ENCODE measurements around the gene ITGB2.

ITGB2 gene

GRCh38 chr21:44951186-44951915 lies 30.7 kb upstream of the ITGB2 start:
- H3K27ac Mint-ChIP-seq (ENCODE audit: low read depth) = no peak overlapping the region
- peaks cover 8% of the 10 kb centered on the region for H3K36me3 Mint-ChIP-seq (ENCODE audit: insufficient read depth)
- peaks cover 19% of the 10 kb centered on the region for H3K4me1 Mint-ChIP-seq
- no peaks in the 10 kb centered on the region for H3K27me3 Mint-ChIP-seq
- DNase-seq (ENCODE audit: low spot score in 2 of 2) (no peak), ATAC-seq (replicated peaks; ENCODE audit: extremely low read depth, poor library complexity, severe bottlenecking) (no peak)
- H3K9me3 Mint-ChIP-seq = no peaks in the 10 kb centered on the region
- H3K4me3 Mint-ChIP-seq = no peak overlapping the region

GRCh38 chr21:44950351-44950750 lies 29.7 kb upstream of the ITGB2 start:
- H3K27me3 Mint-ChIP-seq = no peaks in the 10 kb centered on the region
- H3K4me1 Mint-ChIP-seq = peaks cover 26% of the 10 kb centered on the region
- H3K27ac Mint-ChIP-seq (ENCODE audit: low read depth) = no peak overlapping the region
- DNase-seq (ENCODE audit: low spot score in 2 of 2) (no peak), ATAC-seq (replicated peaks; ENCODE audit: extremely low read depth, poor library complexity, severe bottlenecking) (no peak)
- no peaks in the 10 kb centered on the region for H3K9me3 Mint-ChIP-seq
- H3K36me3 Mint-ChIP-seq (ENCODE audit: insufficient read depth) = peaks cover 6% of the 10 kb centered on the region
- H3K4me3 Mint-ChIP-seq = no peak overlapping the region

GRCh38 chr21:44949779-44950198 lies 29.1 kb upstream of the ITGB2 start:
- Mint-ChIP-seq H3K27ac (ENCODE audit: low read depth) (no peak overlapping the region), H3K4me3 (no peak overlapping the region), H3K27me3 (no peaks in the 10 kb centered on the region), H3K36me3 (ENCODE audit: insufficient read depth) (peaks cover 8% of the 10 kb centered on the region), H3K9me3 (no peaks in the 10 kb centered on the region), H3K4me1 (peaks cover 28% of the 10 kb centered on the region)
- ATAC-seq (replicated peaks; ENCODE audit: extremely low read depth, poor library complexity, severe bottlenecking) (peak; percentile 78), DNase-seq (ENCODE audit: low spot score in 2 of 2) (peak; percentile 62 to 78)

- peaks cover 28% of the 10 kb centered on the region for H3K4me1 Mint-ChIP-seq
- no peak for DNase-seq (ENCODE audit: low spot score in 2 of 2)
- no peak overlapping the region for H3K4me3 Mint-ChIP-seq
- H3K27ac Mint-ChIP-seq (ENCODE audit: low read depth) = no peak overlapping the region
- H3K36me3 Mint-ChIP-seq (ENCODE audit: insufficient read depth) = peaks cover 11% of the 10 kb centered on the region
- no peaks in the 10 kb centered on the region for H3K27me3 Mint-ChIP-seq
- ATAC-seq (replicated peaks; ENCODE audit: extremely low read depth, poor library complexity, severe bottlenecking) = no peak
- no peaks in the 10 kb centered on the region for H3K9me3 Mint-ChIP-seq
Observed at GRCh38 chr21:44949161-44949778, 28.6 kb upstream of the ITGB2 start.

- DNase-seq (ENCODE audit: low spot score in 2 of 2) = no peak
- H3K36me3 Mint-ChIP-seq (ENCODE audit: insufficient read depth) = peaks cover 14% of the 10 kb centered on the region
- no peak for ATAC-seq (replicated peaks; ENCODE audit: extremely low read depth, poor library complexity, severe bottlenecking)
- no peaks in the 10 kb centered on the region for H3K27me3 Mint-ChIP-seq
- no peak overlapping the region for H3K4me3 Mint-ChIP-seq
- peaks cover 22% of the 10 kb centered on the region for H3K4me1 Mint-ChIP-seq
- H3K27ac Mint-ChIP-seq (ENCODE audit: low read depth) = no peak overlapping the region
- no peaks in the 10 kb centered on the region for H3K9me3 Mint-ChIP-seq
Observed at GRCh38 chr21:44948426-44949120, 27.9 kb upstream of the ITGB2 start.

- DNase-seq (ENCODE audit: low spot score in 2 of 2) (no peak), ATAC-seq (replicated peaks; ENCODE audit: extremely low read depth, poor library complexity, severe bottlenecking) (no peak)
- no peak overlapping the region for H3K4me3 Mint-ChIP-seq
- H3K36me3 Mint-ChIP-seq (ENCODE audit: insufficient read depth) = peaks cover 14% of the 10 kb centered on the region
- H3K27me3 Mint-ChIP-seq = no peaks in the 10 kb centered on the region
- no peaks in the 10 kb centered on the region for H3K9me3 Mint-ChIP-seq
- no peak overlapping the region for H3K27ac Mint-ChIP-seq (ENCODE audit: low read depth)
- H3K4me1 Mint-ChIP-seq = peaks cover 26% of the 10 kb centered on the region
Observed at GRCh38 chr21:44947930-44948331, 27.2 kb upstream of the ITGB2 start.

GRCh38 chr21:44947111-44947929 lies 26.6 kb upstream of the ITGB2 start:
- H3K36me3 Mint-ChIP-seq (ENCODE audit: insufficient read depth) = peaks cover 12% of the 10 kb centered on the region
- no peak overlapping the region for H3K4me3 Mint-ChIP-seq
- H3K4me1 Mint-ChIP-seq = peaks cover 26% of the 10 kb centered on the region
- no peaks in the 10 kb centered on the region for H3K9me3 Mint-ChIP-seq
- H3K27ac Mint-ChIP-seq (ENCODE audit: low read depth) = no peak overlapping the region
- H3K27me3 Mint-ChIP-seq = no peaks in the 10 kb centered on the region
- no peak for DNase-seq (ENCODE audit: low spot score in 2 of 2)
- ATAC-seq (replicated peaks; ENCODE audit: extremely low read depth, poor library complexity, severe bottlenecking) = no peak

- peaks cover 35% of the 10 kb centered on the region for H3K4me1 Mint-ChIP-seq
- H3K36me3 Mint-ChIP-seq (ENCODE audit: insufficient read depth) = peaks cover 13% of the 10 kb centered on the region
- no peak for ATAC-seq (replicated peaks; ENCODE audit: extremely low read depth, poor library complexity, severe bottlenecking)
Observed at GRCh38 chr21:44946254-44947041, 25.7 kb upstream of the ITGB2 start.

GRCh38 chr21:44944596-44944995 lies 23.9 kb upstream of the ITGB2 start:
- Mint-ChIP-seq H3K36me3 (ENCODE audit: insufficient read depth) (peaks cover 9% of the 10 kb centered on the region), H3K27ac (ENCODE audit: low read depth) (no peak overlapping the region), H3K9me3 (no peaks in the 10 kb centered on the region), H3K27me3 (no peaks in the 10 kb centered on the region), H3K4me3 (no peak overlapping the region), H3K4me1 (peaks cover 48% of the 10 kb centered on the region)
- DNase-seq (ENCODE audit: low spot score in 2 of 2) = no peak
- ATAC-seq (replicated peaks; ENCODE audit: extremely low read depth, poor library complexity, severe bottlenecking) = no peak

More at GRCh38 chr21:44946254-44947041, 25.7 kb upstream of the ITGB2 start:
- no peaks in the 10 kb centered on the region for H3K9me3 Mint-ChIP-seq
- H3K27ac Mint-ChIP-seq (ENCODE audit: low read depth) = no peak overlapping the region
- H3K4me3 Mint-ChIP-seq = no peak overlapping the region
- no peaks in the 10 kb centered on the region for H3K27me3 Mint-ChIP-seq
- DNase-seq (ENCODE audit: low spot score in 2 of 2) = no peak

- no peak overlapping the region for H3K4me3 Mint-ChIP-seq
Observed at GRCh38 chr21:44943686-44944550, 23.2 kb upstream of the ITGB2 start.

GRCh38 chr21:44943005-44943685 lies 22.4 kb upstream of the ITGB2 start:
- Mint-ChIP-seq H3K9me3 (no peaks in the 10 kb centered on the region), H3K27ac (ENCODE audit: low read depth) (no peak overlapping the region), H3K36me3 (ENCODE audit: insufficient read depth) (peaks cover 11% of the 10 kb centered on the region), H3K4me3 (no peak overlapping the region), H3K4me1 (peaks cover 59% of the 10 kb centered on the region), H3K27me3 (no peaks in the 10 kb centered on the region)
- DNase-seq (ENCODE audit: low spot score in 2 of 2) = no peak
- no peak for ATAC-seq (replicated peaks; ENCODE audit: extremely low read depth, poor library complexity, severe bottlenecking)

More at GRCh38 chr21:44943686-44944550, 23.2 kb upstream of the ITGB2 start:
- no peak overlapping the region for H3K27ac Mint-ChIP-seq (ENCODE audit: low read depth)
- DNase-seq (ENCODE audit: low spot score in 2 of 2) = no peak
- no peaks in the 10 kb centered on the region for H3K9me3 Mint-ChIP-seq
- H3K36me3 Mint-ChIP-seq (ENCODE audit: insufficient read depth) = peaks cover 9% of the 10 kb centered on the region
- H3K27me3 Mint-ChIP-seq = no peaks in the 10 kb centered on the region
- peaks cover 55% of the 10 kb centered on the region for H3K4me1 Mint-ChIP-seq
- no peak for ATAC-seq (replicated peaks; ENCODE audit: extremely low read depth, poor library complexity, severe bottlenecking)

All from central memory CD8-positive, alpha-beta T cell (primary cell).